GM21526 (cell line): ENCODE data around the gene DAB2IP.

Experiments used
- ATAC-seq: cut with Tn5 transposase; IDR thresholded peaks from one replicate; pipeline ENCODE4 v1.9.1; 2021; ENCODE audit warnings: moderate library complexity; ENCODE audit not compliant: unreplicated experiment, low FRiP score

Gene DAB2IP

DNA sequence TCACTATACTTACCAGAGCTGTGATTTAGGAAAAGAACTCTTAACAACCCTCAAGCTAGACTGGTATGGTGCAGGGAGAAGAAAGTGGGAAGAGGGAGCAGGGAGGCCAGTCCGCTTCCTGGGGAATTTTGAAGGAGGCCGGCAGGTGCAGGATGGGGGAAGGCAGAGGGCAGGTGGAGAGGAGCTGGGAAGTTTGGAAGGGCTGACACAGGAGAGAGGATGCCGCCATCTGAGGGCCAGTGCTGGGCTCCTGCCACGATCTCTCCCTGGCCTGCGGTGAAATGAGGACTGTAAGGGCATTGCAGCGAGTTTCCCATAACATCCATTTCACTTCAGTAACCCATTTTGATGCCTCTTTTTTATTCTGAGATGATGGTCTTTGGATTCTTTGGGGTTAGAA is 8.9 kb downstream of the DAB2IP start:
- no peak for ATAC-seq

DNA sequence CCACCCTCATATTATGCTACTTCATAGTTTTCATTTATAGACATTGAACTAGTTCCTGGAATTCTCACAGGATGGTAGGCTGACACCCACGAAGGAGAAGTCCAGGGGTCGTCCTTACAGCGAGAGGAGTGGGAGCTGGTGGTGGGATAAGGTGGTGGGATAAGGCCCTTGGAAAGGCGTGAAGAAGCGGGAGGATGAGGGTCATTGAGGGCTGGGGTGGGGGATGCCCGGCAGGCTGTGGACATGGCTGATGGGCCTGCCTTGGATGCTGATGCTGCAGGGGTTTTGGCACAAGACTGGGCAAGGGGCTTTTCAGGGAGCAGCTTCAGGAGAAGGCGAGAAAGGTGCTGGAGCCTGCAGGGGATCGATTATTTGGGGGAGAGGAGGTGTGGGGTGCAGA is 9.4 kb downstream of the DAB2IP start:
- no peak for ATAC-seq

DNA sequence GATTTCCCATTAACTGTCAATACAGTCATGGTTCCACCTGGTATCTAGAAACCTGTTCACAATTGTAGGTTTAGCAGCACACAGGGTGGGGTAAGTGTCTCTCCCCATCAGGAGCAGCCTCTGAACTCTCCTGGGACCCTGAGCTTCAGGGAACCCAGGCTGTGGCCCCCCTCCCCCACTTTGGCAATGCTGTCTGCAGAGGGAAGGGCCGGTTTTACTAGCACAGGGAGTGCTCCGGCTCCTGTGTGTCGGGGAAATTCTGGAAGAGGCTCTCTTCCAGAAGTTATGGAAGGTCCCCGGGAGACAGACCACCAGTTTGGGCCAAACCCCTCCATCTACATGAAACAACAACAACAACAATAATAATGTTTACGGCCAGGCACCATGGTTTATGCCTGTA is 9.9 kb downstream of the DAB2IP start:
- ATAC-seq, result no peak

DNA sequence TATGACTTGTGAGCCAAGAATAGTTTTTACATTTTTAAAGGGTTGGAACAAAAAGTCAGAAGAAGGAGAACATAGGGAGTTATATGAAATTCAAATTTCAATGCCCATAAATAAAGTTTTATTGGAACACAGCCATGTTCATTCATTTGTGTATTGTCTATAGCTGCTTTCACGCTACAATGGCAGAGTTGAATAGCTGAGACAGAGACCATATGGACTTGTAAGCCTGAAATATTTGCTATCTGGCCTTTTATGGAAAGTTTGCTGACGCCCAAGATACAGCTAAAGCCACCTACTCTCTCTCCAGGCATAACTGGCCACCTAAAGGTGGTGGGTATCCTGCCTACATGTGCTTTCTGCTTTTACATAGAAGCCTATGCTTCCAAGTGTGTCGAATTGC is 10.9 kb downstream of the DAB2IP start:
- no peak for ATAC-seq

DNA sequence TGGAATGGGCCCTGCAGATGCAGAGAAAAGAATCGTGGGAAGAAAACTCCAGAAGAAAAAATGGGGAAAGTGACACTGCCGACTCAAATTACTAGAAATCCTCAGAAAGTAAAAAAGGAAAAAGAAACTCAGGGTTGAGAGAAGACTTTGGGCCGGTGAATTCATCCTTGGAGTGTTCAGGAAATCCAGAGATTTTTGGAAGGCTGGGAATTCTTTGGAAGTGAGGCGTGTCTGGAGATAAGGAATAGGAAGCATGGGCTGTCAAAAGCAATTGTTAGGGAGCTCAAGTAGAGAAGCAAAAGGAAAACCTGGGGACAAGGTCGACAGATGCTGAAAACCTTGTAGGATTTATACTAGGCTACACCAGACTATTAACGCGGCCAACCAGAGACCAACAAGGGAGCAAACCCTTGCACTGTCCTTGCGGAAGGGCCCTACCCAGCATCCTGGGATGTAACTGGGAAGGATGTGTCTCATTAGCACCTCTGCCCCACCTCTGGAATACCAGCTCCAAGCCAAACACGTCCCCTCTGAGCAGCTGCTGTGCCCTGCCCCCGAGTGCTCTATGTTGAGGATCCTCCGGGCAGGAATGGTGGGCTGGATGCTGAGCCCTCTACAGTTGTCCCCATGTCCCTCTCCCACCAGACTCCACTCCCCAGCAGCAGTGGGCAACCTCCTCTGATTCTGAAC is 11.6 kb downstream of the DAB2IP start:
- no peak for ATAC-seq

DNA sequence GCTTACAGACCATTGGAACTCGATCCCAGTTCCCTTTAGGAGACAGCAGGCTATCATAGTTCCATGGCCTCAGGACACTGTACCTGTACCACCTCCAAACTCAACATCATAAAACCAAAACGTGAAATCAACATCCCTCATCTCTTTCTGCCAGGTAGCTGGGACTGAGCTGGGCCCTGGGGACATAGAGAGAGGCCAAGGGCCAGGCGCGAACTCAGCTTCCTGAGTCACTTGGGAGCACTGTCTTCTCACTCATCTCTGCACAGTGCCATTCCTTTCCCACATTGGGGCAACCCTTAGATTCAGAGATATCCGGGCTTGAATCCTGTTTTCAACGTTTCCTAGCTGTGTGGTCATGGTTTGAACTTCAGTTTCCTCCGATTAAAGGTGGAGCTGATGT is 12.2 kb downstream of the DAB2IP start:
- ATAC-seq, result no peak

DNA sequence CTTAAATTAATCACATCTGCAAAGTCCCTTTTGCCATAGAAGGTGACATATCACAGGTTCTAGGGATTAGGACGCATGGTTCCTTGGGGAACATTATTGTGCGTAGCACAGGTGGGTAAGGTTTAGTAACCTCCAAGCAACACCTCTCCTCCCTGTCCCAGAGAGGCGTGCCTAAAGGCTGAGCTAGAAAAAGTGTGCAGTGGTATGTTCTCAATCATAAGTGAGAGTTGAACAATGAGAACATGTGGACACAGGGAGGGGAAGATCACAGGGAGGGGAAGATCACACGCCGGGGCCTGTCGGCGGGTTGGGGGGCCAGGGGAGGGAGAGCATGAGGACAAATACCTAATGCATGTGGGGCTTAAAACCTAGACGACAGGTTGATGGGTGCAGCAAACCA is 14.9 kb downstream of the DAB2IP start:
- no peak for ATAC-seq

DNA sequence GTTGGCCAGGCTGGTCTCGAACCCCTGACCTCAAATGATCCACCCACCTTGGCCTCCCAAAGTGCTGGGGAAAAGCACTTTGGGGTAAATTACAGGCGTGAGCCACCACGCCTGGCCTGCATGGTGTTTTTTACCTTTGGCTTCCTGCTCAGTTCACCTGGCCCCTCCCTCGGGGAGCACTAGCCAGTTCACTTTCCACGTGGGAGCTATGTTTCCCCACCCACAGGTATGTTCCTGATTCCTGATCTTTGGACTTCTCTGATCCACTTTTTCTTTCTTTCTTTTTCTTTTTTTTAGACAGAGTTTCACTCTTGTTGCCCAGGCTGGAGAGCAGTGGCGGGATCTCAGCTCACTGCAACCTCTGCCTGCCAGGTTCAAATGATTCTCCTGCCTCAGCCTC is 15.8 kb downstream of the DAB2IP start:
- no peak for ATAC-seq

DNA sequence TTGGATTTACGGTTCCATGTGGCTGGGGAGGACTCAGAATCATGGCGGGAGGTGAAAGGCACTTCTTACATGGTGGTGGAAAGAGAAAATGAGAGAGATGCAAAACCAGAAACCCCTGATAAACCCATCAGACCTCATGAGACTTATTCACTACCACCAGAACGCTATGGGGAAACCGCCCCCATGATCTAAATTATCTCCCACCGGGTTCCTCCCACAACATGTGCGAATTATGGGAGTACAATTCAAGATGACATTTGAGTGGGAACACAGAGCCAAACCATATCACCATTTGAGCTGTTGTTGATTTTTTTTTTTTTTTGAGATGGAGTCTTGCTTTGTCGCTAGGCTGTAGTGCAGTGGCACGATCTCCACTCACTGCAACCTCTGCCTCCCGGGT is 16.5 kb downstream of the DAB2IP start:
- ATAC-seq, result no peak

DNA sequence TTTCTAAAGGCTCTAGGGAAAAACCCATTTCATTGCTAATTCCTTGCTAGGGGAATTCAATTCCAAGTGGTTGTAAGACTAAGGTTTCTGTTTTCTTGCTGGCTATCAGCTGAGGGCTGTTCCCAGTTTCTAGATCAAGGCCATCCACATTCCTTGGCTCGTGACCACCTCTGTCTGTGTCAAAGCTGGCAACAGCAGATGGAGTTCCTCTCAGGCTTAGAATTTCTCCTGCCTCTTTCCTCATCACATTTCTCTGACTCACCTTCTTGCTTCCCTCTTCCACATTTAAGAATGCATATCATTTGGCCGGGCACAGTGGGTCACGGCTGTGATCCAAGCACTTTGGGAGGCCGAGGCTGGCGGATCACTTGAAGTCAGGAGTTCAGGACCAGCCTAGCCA is 19.0 kb downstream of the DAB2IP start:
- ATAC-seq, result no peak

DNA sequence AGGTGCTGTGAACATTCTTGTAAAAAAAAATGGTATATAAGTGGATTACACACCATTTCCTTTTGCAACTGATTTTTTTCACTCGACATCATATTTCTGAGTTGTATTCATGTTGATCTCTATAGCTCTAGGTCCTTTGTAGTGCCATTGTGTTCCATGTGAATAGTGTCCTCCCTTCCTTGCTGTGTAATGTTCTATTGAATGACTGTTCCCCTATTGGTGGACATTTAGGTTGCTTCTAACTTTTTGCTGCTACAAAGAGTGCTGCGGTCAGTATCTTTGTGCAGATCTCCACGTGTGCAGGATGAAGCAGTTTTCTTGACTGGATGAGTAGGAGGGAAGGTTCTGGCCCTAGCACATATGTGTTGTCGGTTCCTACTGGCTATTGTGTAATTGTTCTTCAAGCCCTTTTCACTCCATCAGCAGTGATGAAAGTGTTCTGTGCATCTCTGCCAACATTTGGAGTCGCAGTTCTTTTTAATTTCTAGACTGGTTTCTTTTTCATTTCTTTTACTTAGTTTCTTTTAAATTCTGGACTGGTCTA is 20.2 kb downstream of the DAB2IP start:
- ATAC-seq, result no peak

DNA sequence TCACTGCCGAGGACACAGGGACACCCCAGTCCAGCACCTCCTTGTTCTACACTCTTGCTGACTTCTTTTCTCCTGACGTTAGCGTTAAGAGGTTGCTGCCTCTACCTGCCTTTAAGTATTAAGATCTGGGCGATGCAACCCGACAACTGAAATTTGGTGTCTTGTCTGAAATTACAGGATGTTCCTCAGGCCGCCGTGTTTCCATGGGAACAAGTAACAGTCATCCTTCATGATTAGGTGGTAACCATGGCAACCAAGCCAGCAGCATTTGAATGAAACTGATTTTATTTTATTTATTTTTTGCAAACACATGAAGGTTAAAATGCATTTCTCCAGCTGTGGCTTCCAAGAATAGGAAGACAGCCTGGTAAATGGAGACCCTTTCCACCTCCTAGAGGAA is 20.8 kb downstream of the DAB2IP start:
- ATAC-seq, result no peak

DNA sequence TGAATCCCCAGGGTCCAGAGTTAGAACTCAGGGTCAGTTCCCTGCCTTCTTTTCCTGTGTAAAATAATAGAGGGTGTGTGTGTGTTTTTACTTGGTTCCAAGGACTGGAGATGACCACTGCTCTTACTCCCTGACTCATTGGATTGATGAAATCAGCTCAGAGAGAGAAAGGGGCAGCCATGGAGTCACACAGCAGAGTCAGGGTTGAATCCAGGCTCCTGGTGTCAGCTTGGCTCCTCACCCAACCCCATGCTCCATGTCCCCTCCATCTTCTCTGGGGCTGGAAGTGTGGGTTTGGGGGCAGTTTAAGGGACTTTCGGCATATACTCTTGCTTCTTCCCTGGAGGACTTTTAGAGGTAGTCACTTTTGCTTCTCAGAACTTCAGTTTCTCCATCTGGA is 21.6 kb downstream of the DAB2IP start:
- ATAC-seq, result no peak

DNA sequence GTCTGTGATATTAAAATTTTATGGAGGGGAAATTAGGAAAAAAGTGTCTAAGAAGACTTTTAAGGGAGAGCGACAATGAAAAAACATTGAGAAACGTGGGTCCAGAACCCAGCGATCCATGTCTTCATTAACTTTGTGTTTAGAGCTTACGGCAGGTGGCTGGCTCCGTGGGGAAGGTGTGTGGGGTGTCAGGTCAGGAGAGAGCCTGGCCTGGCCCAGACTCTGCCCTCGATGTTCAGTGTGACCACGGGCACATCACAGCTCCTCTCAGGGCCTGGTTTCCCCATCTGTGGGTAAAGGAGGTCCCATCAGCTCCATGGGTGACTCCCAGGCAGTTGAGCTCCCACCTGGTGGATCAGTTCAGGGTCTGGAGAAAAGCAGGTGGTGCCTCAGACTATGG is 22.1 kb downstream of the DAB2IP start:
- no peak for ATAC-seq

DNA sequence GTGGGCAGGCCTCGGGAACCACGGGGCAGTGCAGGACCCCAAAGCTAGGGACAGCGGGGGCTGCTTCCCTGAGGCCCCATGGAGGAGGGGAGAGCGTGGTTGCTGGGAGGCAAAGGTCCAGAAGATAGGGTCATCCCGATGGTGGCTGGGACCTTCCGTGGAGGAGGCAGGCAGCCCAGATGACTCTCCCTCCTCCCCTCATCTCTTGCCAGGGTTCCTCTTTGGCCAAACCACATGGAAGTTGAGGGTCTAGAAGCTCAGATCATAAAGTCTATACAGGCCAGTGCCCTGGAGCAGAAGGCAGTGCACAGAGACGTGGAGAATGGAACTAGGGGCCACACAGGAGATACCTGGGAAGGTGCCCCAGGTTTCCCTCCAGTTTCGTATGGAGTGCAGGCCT is 22.6 kb downstream of the DAB2IP start:
- no peak for ATAC-seq

DNA sequence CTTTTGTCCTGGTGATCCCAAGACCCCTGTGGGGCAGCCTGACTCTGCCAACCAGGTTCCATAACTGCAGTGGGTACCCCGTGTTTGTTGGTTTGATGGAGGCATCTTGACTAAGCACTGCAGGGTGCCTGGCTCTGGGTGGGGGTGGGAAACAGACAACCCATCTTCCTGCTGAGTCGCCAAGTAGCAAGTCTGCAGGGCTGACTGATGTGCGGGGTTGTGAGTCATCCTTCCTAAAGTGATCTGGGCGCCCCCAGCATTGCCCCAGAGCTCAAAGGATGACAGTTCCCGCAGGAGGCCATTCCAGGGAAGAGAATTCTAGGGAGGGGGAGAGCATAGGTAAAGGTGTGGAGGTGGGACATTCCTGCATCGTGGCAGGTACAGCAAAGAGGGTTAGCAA is 23.5 kb downstream of the DAB2IP start:
- ATAC-seq, result no peak

DNA sequence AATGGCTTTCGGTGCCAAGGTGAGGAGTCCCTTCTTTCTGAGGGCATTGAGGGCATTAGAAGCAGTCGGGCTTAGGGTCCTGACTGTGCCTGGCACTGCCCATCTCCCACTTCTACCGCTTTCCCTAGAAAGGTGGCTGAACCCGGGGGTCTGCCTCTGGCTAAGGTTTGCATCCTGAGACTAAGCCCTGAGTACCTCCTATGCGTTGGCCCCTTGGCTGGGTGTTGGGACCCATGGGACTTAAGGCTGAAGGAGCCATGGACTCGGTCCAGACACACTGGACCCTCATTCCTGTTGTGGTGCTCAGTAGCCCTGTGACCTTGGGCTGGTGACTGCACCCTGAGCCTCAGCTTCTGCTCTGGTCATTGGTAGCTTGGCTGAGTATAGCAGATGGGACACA is 23.9 kb downstream of the DAB2IP start:
- no peak for ATAC-seq

DNA sequence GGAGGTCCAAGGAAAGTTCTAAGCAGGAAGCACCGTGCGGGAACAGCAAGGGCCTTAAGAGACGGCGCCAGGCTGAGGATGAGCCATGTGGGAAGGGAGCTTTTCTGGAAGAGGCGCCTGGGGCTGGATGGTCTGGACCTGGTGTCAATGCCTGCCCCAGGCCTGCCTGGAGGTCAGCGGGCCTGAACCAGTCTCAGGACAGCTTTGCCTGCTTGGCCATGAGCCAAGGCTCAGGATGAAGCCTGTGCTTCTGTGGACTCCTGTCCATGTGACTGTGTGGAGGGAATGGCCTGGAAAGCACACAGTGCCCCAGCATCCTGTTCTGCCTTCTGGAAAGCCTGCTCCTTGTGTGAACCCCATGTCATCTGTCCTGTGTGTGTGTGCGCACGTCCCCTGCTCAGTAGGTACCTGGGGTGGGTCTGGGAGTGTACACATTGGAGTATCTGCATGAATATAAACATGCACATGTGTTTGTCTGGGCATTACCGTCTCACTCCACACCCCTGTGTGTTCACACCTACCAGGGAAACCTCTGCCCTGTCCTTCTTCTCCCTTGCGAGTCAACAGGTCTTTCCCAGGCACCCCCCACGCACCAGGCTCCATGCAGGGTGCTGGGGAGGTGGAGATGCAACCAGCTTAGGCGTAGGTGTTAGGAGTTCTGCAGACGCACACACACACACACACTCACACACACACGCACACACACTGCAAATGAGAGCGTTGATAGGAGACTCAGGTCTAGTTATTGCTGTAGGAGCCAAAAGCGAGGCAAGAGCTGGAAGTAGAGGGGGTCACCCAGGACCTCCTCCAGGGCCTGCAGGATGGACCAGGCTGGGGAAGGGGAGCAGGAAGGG is 24.8 kb downstream of the DAB2IP start:
- no peak for ATAC-seq

DNA sequence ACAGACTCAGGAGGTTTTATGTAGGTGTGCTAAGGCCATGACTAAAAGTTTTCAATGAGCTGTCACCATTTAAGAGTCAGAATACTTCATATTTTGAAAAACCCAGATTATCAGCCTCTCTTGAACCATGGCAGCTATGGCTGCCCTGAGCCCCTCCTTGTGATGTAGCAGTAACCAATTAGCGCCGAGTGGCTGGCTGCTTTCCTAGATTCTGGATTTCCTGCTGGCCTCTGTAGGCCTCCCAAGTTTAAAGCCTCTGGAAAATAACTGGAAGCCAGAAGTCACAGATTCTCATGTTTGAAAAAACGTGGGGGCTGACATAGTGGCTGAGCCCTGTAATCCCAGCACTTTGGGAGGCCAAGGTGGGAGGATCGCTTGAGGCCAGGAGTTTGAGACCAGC is 25.5 kb downstream of the DAB2IP start:
- no peak for ATAC-seq

DNA sequence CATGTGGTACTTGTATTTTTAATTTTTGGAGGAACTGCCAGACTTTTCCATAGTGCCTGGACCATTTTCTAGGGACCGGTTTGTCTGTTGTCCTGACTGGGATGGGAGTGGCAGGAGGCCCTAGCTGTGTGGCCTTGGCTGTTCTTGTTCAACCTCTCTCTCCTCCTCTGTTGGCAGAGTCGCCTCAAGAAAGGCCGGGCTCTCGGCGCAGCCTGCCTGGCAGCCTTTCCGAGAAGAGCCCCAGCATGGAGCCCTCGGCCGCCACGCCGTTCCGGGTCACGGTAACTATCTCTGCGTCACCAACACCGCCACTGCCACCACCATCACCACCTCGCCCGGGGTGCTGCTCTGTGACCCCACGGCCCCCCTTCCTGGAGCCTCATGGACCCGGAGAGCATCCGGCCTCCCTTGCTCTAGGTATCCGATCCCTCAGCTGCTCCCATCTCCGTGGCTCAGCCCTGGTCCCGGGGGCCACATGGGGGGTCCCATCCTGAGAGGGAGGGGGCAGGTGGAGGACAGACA is 27.1 kb downstream of the DAB2IP start:
- ATAC-seq, result no peak

DNA sequence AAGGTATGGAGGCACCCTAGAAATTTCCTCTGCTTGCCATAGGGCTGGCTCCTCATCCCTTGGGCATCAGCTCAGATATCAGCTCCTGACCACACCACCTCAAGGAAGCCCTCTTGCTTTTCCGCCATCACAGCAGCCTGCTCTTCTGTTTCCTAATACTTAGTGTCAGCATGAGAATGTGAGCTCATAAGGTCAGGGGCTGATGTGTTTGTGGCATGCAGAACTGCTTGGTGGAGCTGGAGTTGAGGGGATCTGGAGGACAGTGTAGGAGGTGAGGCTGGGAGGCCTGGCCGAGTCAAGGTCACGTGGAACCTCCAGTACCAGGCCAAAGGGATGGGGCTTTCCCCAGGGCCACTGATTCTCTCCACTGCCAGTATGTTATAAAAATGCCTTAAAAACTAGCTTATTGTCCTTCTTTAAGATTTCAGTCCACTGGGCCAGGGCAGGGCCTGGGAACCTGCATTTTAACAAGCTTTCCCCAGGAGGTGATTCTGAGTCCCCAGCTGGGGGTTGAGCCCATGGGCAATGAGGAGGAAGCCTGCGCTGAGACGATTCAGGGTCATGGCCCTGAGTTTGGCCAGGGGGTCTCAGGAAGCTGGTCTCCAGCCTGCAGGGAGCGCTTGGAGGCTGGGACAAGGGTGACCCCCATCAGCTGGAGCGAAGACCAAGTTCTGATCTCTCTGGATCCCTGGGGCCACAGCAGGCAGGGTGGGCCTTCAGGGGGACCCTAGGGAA is 28.6 kb downstream of the DAB2IP start:
- ATAC-seq, result no peak
